ENCODE results near the gene C1orf174. TPM values are rescaled to one million over a fixed set of nuclear protein-coding genes. Genes with fewer than 3 reads are reported as not detected.

Gene C1orf174
- total RNA-seq, 2 experiments from 2014 or later, result 16.8 to 18.5 TPM

GRCh38 chr1:3943123-3943431, 43.0 kb upstream of the C1orf174 start:
- ATAC-seq (ENCODE audit: poor library complexity) (no peak), DNase-seq (no peak)
- Mint-ChIP-seq H3K36me3 (ENCODE audit: low read depth) (no peaks in the 10 kb centered on the region), H3K9me3 (no peaks in the 10 kb centered on the region), H3K4me1 (ENCODE audit: low read depth) (no peaks in the 10 kb centered on the region), H3K27ac (no peak overlapping the region), H3K4me3 (no peak overlapping the region), H3K27me3 (peaks cover 44% of the 10 kb centered on the region)
- TF ChIP-seq CTCF (IDR thresholded peaks at IDR 0.05), result no peak
- H3K4me3 ChIP-seq (ENCODE audit: low read length), result no peak overlapping the region
- CTCF ChIA-PET, result no interaction called here
- peaks cover 0 to 3% of the 10 kb centered on the region in 2 experiments for H3K27me3 ChIP-seq (ENCODE audit: control insufficient read depth in 1 of 2, insufficient read depth in 2 of 2, low read length in 2 of 2)
- H3K4me1 ChIP-seq (ENCODE audit: insufficient read depth, low read length), result no peaks in the 10 kb centered on the region
- intact Hi-C loops (cut with DNase I, micrococcal nuclease), result no loop called here
- H3K9me3 ChIP-seq (ENCODE audit: control insufficient read depth in 1 of 2, insufficient read depth in 1 of 2, low read length in 2 of 2), result peaks cover 0 to 13% of the 10 kb centered on the region in 2 experiments
- no peaks in the 10 kb centered on the region for H3K36me3 ChIP-seq (ENCODE audit: insufficient read depth, low read length)
- POLR2A ChIA-PET, result no interaction called here
- no peak overlapping the region for H3K27ac ChIP-seq (ENCODE audit: low read depth in 1 of 2, low read length in 2 of 2)

- H3K27ac Mint-ChIP-seq, result no peak overlapping the region
- peaks cover 0 to 3% of the 10 kb centered on the region in 2 experiments for H3K27me3 ChIP-seq (ENCODE audit: control insufficient read depth in 1 of 2, insufficient read depth in 2 of 2, low read length in 2 of 2)
- no peak for DNase-seq
- H3K4me3 ChIP-seq (ENCODE audit: low read length), result no peak overlapping the region
- no peak overlapping the region for H3K27ac ChIP-seq (ENCODE audit: low read depth in 1 of 2, low read length in 2 of 2)
- ATAC-seq (ENCODE audit: poor library complexity), result no peak
- H3K4me1 Mint-ChIP-seq (ENCODE audit: low read depth), result no peaks in the 10 kb centered on the region
- H3K4me3 Mint-ChIP-seq, result no peak overlapping the region
- no peaks in the 10 kb centered on the region for H3K9me3 Mint-ChIP-seq
- ChIA-PET CTCF (no interaction called here), POLR2A (no interaction called here)
- intact Hi-C loops (cut with DNase I, micrococcal nuclease), result no loop called here
- peaks cover 42% of the 10 kb centered on the region for H3K27me3 Mint-ChIP-seq
- H3K36me3 ChIP-seq (ENCODE audit: insufficient read depth, low read length), result no peaks in the 10 kb centered on the region
- H3K36me3 Mint-ChIP-seq (ENCODE audit: low read depth), result no peaks in the 10 kb centered on the region
- no peak for TF ChIP-seq CTCF (IDR thresholded peaks at IDR 0.05)
- H3K4me1 ChIP-seq (ENCODE audit: insufficient read depth, low read length), result no peaks in the 10 kb centered on the region
- H3K9me3 ChIP-seq (ENCODE audit: control insufficient read depth in 1 of 2, insufficient read depth in 1 of 2, low read length in 2 of 2), result peaks cover 0 to 18% of the 10 kb centered on the region in 2 experiments
Measured at GRCh38 chr1:3942416-3943122, 42.5 kb upstream of the C1orf174 start.

GRCh38 chr1:3940754-3941345, 40.8 kb upstream of the C1orf174 start:
- no peak for TF ChIP-seq CTCF (IDR thresholded peaks at IDR 0.05)
- Histone ChIP-seq H3K4me1 (ENCODE audit: insufficient read depth, low read length) (no peaks in the 10 kb centered on the region), H3K27ac (ENCODE audit: low read depth in 1 of 2, low read length in 2 of 2) (no peak overlapping the region), H3K9me3 (ENCODE audit: control insufficient read depth in 1 of 2, insufficient read depth in 1 of 2, low read length in 2 of 2) (peaks cover 0 to 23% of the 10 kb centered on the region in 2 experiments), H3K27me3 (ENCODE audit: control insufficient read depth in 1 of 2, insufficient read depth in 2 of 2, low read length in 2 of 2) (peaks cover 0 to 3% of the 10 kb centered on the region in 2 experiments), H3K4me3 (ENCODE audit: low read length) (no peak overlapping the region), H3K36me3 (ENCODE audit: insufficient read depth, low read length) (no peaks in the 10 kb centered on the region)
- ChIA-PET POLR2A (no interaction called here), CTCF (no interaction called here)
- H3K9me3 Mint-ChIP-seq, result no peaks in the 10 kb centered on the region
- intact Hi-C loops (cut with DNase I, micrococcal nuclease), result no loop called here
- no peak overlapping the region for H3K27ac Mint-ChIP-seq
- no peaks in the 10 kb centered on the region for H3K4me1 Mint-ChIP-seq (ENCODE audit: low read depth)
- H3K4me3 Mint-ChIP-seq, result no peak overlapping the region
- ATAC-seq (ENCODE audit: poor library complexity) (no peak), DNase-seq (no peak)
- peaks cover 32% of the 10 kb centered on the region for H3K27me3 Mint-ChIP-seq
- H3K36me3 Mint-ChIP-seq (ENCODE audit: low read depth), result no peaks in the 10 kb centered on the region
